SU-DHL-6 (cell line): ENCODE data around the gene G0S2.

ENCODE experiments used
- H2AFZ ChIP-seq: fragments of 200-600 bp; sonication (generic); 2 replicates; pipeline ENCODE4 v1.6.1; 2014; ENCODE audit warnings: low read depth, mild to moderate bottlenecking, moderate library complexity, mixed read lengths, antibody characterized with exemption, low read length; ENCODE audit not compliant: severe bottlenecking
- H3F3A ChIP-seq: fragments of 200-600 bp; shearing (Covaris generic); 2 replicates; pipeline ENCODE4 v1.6.0; 2016; ENCODE audit warnings: antibody characterized with exemption, mild to moderate bottlenecking; ENCODE audit not compliant: insufficient read depth
- H3K27ac ChIP-seq: fragments of 200-600 bp; sonication (generic); 2 replicates; pipeline ENCODE4 v1.5.1; 2016; ENCODE audit warnings: low read depth, mild to moderate bottlenecking, low read length, moderate library complexity, mixed read lengths
- H3K27me3 ChIP-seq: fragments of 200-600 bp; sonication (generic), shearing (Covaris generic); 2 replicates; pipeline ENCODE4 v1.6.0; 2014; ENCODE audit warnings: mild to moderate bottlenecking, low read length
- H3K36me3 ChIP-seq: fragments of 200-600 bp; sonication (generic); 2 replicates; pipeline ENCODE4 v1.6.1; 2014; ENCODE audit warnings: mild to moderate bottlenecking, low read length, mixed read lengths
- H3K4me2 ChIP-seq: fragments of 300-600, 200-600 bp; shearing (Covaris generic), sonication (generic); 2 replicates; pipeline ENCODE4 v1.6.0; 2014; ENCODE audit warnings: low read length, low read depth, mild to moderate bottlenecking; ENCODE audit not compliant: poor library complexity, severe bottlenecking
- H3K4me3 ChIP-seq: fragments of 200-600 bp; sonication (generic); 2 replicates; pipeline ENCODE4 v1.5.1; 2014; ENCODE audit warnings: antibody characterized with exemption, low read length, mild to moderate bottlenecking, mixed read lengths; ENCODE audit not compliant: insufficient read depth, poor library complexity, severe bottlenecking
- H3K79me2 ChIP-seq: fragments of 200-600 bp; sonication (generic); 2 replicates; pipeline ENCODE4 v1.6.1; 2014; ENCODE audit warnings: mild to moderate bottlenecking, low read length, moderate library complexity; ENCODE audit not compliant: insufficient read depth
- H3K9ac ChIP-seq: fragments of 200-600 bp; sonication (generic); 2 replicates; pipeline ENCODE4 v1.7.0; 2014; ENCODE audit warnings: mild to moderate bottlenecking, low read length
- H3K9me2 ChIP-seq: fragments of 200-600 bp; sonication (generic); replicated peaks from 2 replicates; pipeline ENCODE4 v1.6.1; 2014; ENCODE audit warnings: low read length; ENCODE audit not compliant: insufficient read depth
- H3K9me3 ChIP-seq: fragments of 200-600 bp; sonication (generic); 2 replicates; pipeline ENCODE4 v1.6.1; 2014; ENCODE audit warnings: low read length, mixed read lengths; ENCODE audit not compliant: insufficient read depth
- H4K20me1 ChIP-seq: fragments of 200-600 bp; sonication (generic); 2 replicates; pipeline ENCODE4 v1.6.1; 2014; ENCODE audit warnings: low read depth, mild to moderate bottlenecking, antibody characterized with exemption, low read length, moderate library complexity, mixed read lengths
- EZH2phosphoT487 ChIP-seq: fragments of 200-600 bp; sonication (generic), shearing (Covaris generic); conservative IDR thresholded peaks from 2 replicates; pipeline ENCODE4 v1.6.1; 2018; ENCODE audit warnings: mild to moderate bottlenecking, antibody characterized with exemption, low read length, moderate library complexity, mixed read lengths
- TF ChIP-seq, protein P1 (sequence below): fragments of 200-600 bp; sonication (generic); IDR thresholded peaks from one replicate; pipeline ENCODE4 v1.5.1; 2017; ENCODE audit warnings: antibody characterized with exemption, mild to moderate bottlenecking, low read length, moderate library complexity; ENCODE audit not compliant: insufficient read depth, poor library complexity, severe bottlenecking

Gene G0S2

GRCh38 chr1:209634005-209634737, 41.0 kb upstream of the G0S2 start:
- Histone ChIP-seq H3K9ac (no peak overlapping the region), H3K4me2 (no peak overlapping the region), H3K27ac (no peak overlapping the region), H3K4me3 (no peak overlapping the region), H3F3A (no peaks in the 10 kb centered on the region), H3K9me2 (no peaks in the 10 kb centered on the region), H4K20me1 (no peaks in the 10 kb centered on the region), H3K36me3 (no peaks in the 10 kb centered on the region), H3K27me3 (no peaks in the 10 kb centered on the region), H3K9me3 (no peaks in the 10 kb centered on the region), H3K79me2 (no peaks in the 10 kb centered on the region), H2AFZ (no peak overlapping the region)
- no peak for TF ChIP-seq EZH2phosphoT487
- TF ChIP-seq, protein P1, sequence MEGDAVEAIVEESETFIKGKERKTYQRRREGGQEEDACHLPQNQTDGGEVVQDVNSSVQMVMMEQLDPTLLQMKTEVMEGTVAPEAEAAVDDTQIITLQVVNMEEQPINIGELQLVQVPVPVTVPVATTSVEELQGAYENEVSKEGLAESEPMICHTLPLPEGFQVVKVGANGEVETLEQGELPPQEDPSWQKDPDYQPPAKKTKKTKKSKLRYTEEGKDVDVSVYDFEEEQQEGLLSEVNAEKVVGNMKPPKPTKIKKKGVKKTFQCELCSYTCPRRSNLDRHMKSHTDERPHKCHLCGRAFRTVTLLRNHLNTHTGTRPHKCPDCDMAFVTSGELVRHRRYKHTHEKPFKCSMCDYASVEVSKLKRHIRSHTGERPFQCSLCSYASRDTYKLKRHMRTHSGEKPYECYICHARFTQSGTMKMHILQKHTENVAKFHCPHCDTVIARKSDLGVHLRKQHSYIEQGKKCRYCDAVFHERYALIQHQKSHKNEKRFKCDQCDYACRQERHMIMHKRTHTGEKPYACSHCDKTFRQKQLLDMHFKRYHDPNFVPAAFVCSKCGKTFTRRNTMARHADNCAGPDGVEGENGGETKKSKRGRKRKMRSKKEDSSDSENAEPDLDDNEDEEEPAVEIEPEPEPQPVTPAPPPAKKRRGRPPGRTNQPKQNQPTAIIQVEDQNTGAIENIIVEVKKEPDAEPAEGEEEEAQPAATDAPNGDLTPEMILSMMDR: no peak

DNA sequence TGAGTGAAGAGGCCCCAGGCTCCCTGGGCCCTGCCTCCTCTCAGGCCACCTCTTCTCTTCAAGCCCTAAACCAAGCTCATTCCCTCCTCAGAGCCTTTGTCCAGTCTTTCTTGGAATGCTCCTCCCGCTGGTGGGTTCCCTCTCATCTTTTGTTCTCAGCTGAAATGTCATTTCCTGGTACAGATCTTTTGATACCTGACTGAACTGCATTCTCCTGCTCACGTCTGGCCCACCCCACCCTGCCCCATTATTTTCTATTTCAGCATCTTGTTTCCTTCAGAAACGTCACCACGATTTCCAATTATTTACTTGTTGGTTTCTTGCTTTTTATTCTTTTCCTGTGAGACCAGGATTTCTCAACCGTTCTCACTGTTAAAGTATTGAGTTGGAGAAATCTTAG, 39.4 kb upstream of the G0S2 start:
- no peak overlapping the region for H3K4me2 ChIP-seq
- no peak overlapping the region for H3K27ac ChIP-seq
- H3K36me3 ChIP-seq: no peaks in the 10 kb centered on the region
- no peak overlapping the region for H3K4me3 ChIP-seq
- no peaks in the 10 kb centered on the region for H3K79me2 ChIP-seq
- no peak overlapping the region for H2AFZ ChIP-seq
- no peaks in the 10 kb centered on the region for H3K27me3 ChIP-seq
- no peaks in the 10 kb centered on the region for H4K20me1 ChIP-seq
- no peaks in the 10 kb centered on the region for H3F3A ChIP-seq
- TF ChIP-seq, protein P1: no peak
- no peak for TF ChIP-seq EZH2phosphoT487
- no peaks in the 10 kb centered on the region for H3K9me2 ChIP-seq
- no peak overlapping the region for H3K9ac ChIP-seq
- no peaks in the 10 kb centered on the region for H3K9me3 ChIP-seq

DNA sequence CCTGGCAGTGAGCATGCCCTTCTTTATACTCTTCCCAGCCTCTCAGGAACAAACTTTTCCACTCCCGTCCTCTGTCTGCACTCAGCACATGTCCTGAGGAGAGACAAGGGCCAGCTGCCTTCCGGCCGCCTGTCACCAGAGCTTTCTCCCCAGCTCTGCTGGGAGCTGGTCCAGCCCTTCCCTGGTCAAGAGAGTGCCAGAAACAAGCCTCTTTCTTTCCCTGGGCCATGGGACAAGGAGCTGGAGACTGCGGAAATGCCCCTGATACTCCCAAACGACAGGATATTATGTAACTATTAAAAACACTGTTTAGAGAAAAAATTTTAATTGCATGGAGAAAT, 33.4 kb upstream of the G0S2 start:
- no peak overlapping the region for H3K9ac ChIP-seq
- H3K4me2 ChIP-seq: no peak overlapping the region
- H3F3A ChIP-seq: no peaks in the 10 kb centered on the region
- H3K27ac ChIP-seq: no peak overlapping the region
- H4K20me1 ChIP-seq: no peaks in the 10 kb centered on the region
- TF ChIP-seq EZH2phosphoT487: no peak
- TF ChIP-seq, protein P1: no peak
- no peaks in the 10 kb centered on the region for H3K79me2 ChIP-seq
- no peak overlapping the region for H2AFZ ChIP-seq
- no peaks in the 10 kb centered on the region for H3K9me3 ChIP-seq
- H3K27me3 ChIP-seq: no peaks in the 10 kb centered on the region
- H3K9me2 ChIP-seq: no peaks in the 10 kb centered on the region
- H3K4me3 ChIP-seq: no peak overlapping the region
- H3K36me3 ChIP-seq: no peaks in the 10 kb centered on the region
